ENCODE results near the gene GPRC6A. TPM values are rescaled to one million over a fixed set of nuclear protein-coding genes. Genes with fewer than 3 reads are reported as not detected.

The GPRC6A gene
- total and polyA plus RNA-seq, 2 of the 13 experiments (the other 11 are each of a cell fraction or from before 2014, with no cell fraction given) = not detected

DNA sequence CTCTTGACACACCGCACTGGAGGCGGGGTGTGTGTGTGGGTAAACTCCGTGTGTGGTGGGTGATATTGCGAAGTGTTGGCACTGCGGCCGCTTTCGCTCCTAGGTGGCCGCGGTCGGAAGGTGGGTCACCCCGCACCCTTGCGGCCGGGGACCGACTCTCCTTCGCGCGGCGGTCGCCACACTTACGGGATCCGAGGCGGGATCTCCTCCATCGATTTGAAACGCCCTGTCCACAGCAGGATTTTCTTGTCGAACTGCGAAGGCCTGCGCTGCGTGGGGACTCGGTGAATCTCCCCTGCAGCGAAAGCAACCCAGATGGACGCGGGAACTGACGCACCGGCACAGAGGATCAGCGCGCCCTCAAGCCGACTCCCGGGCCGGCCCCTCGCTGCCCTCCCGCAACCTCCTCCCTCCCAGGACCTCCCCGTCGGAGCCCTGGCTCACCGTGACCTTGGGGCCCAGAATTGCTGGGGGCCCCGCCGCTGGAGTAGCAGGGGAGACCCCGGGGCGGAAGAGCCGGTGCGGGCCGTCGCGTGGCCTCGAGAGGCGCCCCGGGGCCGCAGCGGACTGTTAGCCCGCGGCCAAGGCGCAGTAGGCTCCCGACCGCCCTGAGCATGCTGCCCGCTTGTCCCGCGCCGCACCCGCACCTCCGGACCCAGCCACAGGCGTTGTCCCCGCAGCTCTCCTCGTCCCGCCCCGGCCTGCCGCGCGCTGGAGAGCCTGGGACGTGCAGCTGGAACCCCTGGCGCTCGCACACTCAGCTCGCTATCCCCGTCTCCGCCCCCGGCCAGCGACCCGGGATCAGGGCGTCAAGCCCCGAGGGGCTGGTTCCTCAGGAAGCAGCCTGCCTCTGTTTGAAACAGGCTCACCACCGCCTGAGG lies 63.7 kb downstream of the GPRC6A start, which contains the start of gene FAM162B (continued):
- TF ChIP-seq NFKB2 (CRISPR knock-in tag; IDR thresholded peaks at IDR 0.05; ENCODE audit: borderline replicate concordance) (peak; percentile 77; the same call in 1 of the 2 replicates), ARID4A (CRISPR knock-in tag; IDR thresholded peaks at IDR 0.05; ENCODE audit: borderline replicate concordance) (peak; percentile 34; the same call in 1 of the 2 replicates), KDM6A (CRISPR knock-in tag; IDR thresholded peaks at IDR 0.05; ENCODE audit: low read depth) (no peak), ZSCAN9 (CRISPR knock-in tag; IDR thresholded peaks at IDR 0.05; ENCODE audit: borderline replicate concordance) (no peak), MTA1 (CRISPR knock-in tag; IDR thresholded peaks at IDR 0.05; ENCODE audit: borderline replicate concordance) (peak; percentile 66; the same call in 1 of the 2 replicates), RFX3 (CRISPR knock-in tag; IDR thresholded peaks at IDR 0.05) (no peak), NRL (CRISPR knock-in tag; IDR thresholded peaks at IDR 0.05; ENCODE audit: borderline replicate concordance) (0 out of 2 replicates have a peak, but pooled peaks have one; percentile 51), ZNF543 (CRISPR knock-in tag; IDR thresholded peaks at IDR 0.05) (0 out of 2 replicates have a peak, but pooled peaks have one; percentile 13), HOXA5 (CRISPR knock-in tag; IDR thresholded peaks at IDR 0.05) (0 out of 2 replicates have a peak, but pooled peaks have one; percentile 29), HDAC1 (CRISPR knock-in tag; IDR thresholded peaks at IDR 0.05) (0 out of 2 replicates have a peak, but pooled peaks have one; percentile 27), ZBTB43 (CRISPR knock-in tag; conservative IDR thresholded peaks at IDR 0.05) (no peak)
- TF ChIP-seq, protein P1, sequence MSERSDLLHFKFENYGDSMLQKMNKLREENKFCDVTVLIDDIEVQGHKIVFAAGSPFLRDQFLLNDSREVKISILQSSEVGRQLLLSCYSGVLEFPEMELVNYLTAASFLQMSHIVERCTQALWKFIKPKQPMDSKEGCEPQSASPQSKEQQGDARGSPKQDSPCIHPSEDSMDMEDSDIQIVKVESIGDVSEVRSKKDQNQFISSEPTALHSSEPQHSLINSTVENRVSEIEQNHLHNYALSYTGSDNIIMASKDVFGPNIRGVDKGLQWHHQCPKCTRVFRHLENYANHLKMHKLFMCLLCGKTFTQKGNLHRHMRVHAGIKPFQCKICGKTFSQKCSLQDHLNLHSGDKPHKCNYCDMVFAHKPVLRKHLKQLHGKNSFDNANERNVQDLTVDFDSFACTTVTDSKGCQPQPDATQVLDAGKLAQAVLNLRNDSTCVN (CRISPR knock-in tag; IDR thresholded peaks at IDR 0.05; ENCODE audit: borderline replicate concordance) = no peak
- TF ChIP-seq, protein P2, sequence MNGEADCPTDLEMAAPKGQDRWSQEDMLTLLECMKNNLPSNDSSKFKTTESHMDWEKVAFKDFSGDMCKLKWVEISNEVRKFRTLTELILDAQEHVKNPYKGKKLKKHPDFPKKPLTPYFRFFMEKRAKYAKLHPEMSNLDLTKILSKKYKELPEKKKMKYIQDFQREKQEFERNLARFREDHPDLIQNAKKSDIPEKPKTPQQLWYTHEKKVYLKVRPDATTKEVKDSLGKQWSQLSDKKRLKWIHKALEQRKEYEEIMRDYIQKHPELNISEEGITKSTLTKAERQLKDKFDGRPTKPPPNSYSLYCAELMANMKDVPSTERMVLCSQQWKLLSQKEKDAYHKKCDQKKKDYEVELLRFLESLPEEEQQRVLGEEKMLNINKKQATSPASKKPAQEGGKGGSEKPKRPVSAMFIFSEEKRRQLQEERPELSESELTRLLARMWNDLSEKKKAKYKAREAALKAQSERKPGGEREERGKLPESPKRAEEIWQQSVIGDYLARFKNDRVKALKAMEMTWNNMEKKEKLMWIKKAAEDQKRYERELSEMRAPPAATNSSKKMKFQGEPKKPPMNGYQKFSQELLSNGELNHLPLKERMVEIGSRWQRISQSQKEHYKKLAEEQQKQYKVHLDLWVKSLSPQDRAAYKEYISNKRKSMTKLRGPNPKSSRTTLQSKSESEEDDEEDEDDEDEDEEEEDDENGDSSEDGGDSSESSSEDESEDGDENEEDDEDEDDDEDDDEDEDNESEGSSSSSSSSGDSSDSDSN (CRISPR knock-in tag; IDR thresholded peaks at IDR 0.05) = peak; percentile 75
- TF ChIP-seq, protein P3, sequence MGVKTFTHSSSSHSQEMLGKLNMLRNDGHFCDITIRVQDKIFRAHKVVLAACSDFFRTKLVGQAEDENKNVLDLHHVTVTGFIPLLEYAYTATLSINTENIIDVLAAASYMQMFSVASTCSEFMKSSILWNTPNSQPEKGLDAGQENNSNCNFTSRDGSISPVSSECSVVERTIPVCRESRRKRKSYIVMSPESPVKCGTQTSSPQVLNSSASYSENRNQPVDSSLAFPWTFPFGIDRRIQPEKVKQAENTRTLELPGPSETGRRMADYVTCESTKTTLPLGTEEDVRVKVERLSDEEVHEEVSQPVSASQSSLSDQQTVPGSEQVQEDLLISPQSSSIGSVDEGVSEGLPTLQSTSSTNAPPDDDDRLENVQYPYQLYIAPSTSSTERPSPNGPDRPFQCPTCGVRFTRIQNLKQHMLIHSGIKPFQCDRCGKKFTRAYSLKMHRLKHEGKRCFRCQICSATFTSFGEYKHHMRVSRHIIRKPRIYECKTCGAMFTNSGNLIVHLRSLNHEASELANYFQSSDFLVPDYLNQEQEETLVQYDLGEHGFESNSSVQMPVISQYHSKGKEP (CRISPR knock-in tag; IDR thresholded peaks at IDR 0.05) = no peak

Data from HepG2 (cell line).